Activated T-helper 1 cell treated with anti-CD3 and anti-CD28 coated beads, Interleukin-12 subunit alpha, Interleukin-12 subunit beta, Interleukin-2, Interleukin-4 antibody, amounts not matched to agents 30 ng/mL and 10 ng/mL and 1 ng/mL, durations not matched to agents 14 hours and 24 hours and 36 hours (primary cell): ENCODE results near the gene MTRR. TPM values are rescaled to one million over a fixed set of nuclear protein-coding genes. Genes with fewer than 3 reads are reported as not detected.

ENCODE experiments used
- DNase-seq: peaks from one replicate; pipeline ENCODE4 v3.0.0; 2021; ENCODE audit warnings: low spot score
- H3K27ac Mint-ChIP-seq: one replicate; pipeline ENCODE4 v1.8.0; 2021; ENCODE audit warnings: mild to moderate bottlenecking, mixed read lengths
- H3K27me3 Mint-ChIP-seq: one replicate; pipeline ENCODE4 v1.8.0; 2022; ENCODE audit warnings: mild to moderate bottlenecking, moderate library complexity, mixed read lengths; ENCODE audit not compliant: insufficient read depth
- H3K36me3 Mint-ChIP-seq: one replicate; pipeline ENCODE4 v1.8.0; 2021; ENCODE audit warnings: low read depth, mixed read lengths
- H3K4me1 Mint-ChIP-seq: one replicate; pipeline ENCODE4 v1.8.0; 2021; ENCODE audit warnings: low read depth, mixed read lengths
- H3K4me3 Mint-ChIP-seq: one replicate; pipeline ENCODE4 v1.8.0; 2021; ENCODE audit warnings: mild to moderate bottlenecking, moderate library complexity, mixed read lengths
- H3K9me3 Mint-ChIP-seq: one replicate; pipeline ENCODE4 v1.8.0; 2021; ENCODE audit warnings: mixed read lengths
- intact Hi-C: fragments of 100-400 bp; cut with micrococcal nuclease; formaldehyde crosslinking; loops from one replicate; pipeline ENCODE4 v1.15.1; 2024
- total RNA-seq: library from RNA; stranded (reverse); gene quantifications from 2 replicates; pipeline ENCODE4 v1.2.3, GENCODE V29; 2022

Gene MTRR
- total RNA-seq, 1 donor from 2014 or later, result 83.0 TPM

DNA sequence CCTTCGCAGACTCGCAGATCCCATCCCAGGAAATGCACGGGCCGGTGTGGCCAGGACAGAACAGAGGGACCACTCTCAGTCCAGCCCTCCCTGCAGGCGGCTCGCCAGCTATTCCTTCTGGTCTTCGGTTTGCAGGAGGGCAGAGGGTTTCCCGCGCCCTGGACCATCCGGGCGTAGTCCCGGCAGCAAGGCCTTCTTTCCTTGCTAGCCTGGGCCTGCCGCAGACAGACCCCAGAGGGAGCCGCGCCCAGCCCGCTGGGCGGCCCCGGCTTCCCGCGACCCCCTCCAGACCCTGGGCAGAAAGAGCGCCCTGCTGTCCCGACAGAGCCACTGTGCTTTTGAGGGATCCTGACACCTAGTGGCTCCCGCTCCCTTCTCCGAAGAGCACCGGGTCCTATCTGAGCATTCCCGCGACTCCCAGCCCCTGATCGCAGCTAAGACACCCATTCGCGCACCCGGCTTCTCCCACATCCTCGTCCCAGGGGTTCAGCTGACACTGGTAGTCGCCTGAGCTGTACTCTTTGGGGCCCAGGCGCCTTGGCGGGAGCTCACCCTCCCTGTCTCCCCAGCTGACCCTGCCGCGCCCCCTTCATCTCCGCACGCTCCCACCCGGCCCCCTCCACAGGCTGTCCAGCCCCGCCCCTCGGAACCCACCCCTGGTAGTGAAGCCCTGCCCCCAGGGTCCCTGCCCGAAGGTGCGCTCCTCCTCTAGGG is 19.1 kb upstream of the MTRR start:
- Mint-ChIP-seq H3K9me3 (peaks cover 4% of the 10 kb centered on the region), H3K27ac (no peak overlapping the region), H3K27me3 (peaks cover 28% of the 10 kb centered on the region), H3K4me3 (peak overlapping the region; percentile 57), H3K4me1 (peaks cover 18% of the 10 kb centered on the region), H3K36me3 (peaks cover 2% of the 10 kb centered on the region)
- no peak for DNase-seq
- intact Hi-C loops, result no loop called here

- H3K36me3 Mint-ChIP-seq, result peaks cover 2% of the 10 kb centered on the region
- H3K9me3 Mint-ChIP-seq, result peaks cover 4% of the 10 kb centered on the region
- DNase-seq, result no peak
- H3K27me3 Mint-ChIP-seq, result peaks cover 27% of the 10 kb centered on the region
- H3K4me3 Mint-ChIP-seq, result peak within 1 kb of the TSS; percentile 76
- no peak within 1 kb of the TSS for H3K27ac Mint-ChIP-seq
- intact Hi-C loops, result no loop called here
- peaks cover 18% of the 10 kb centered on the region for H3K4me1 Mint-ChIP-seq
Measured at GRCh38 chr5:7850395-7851239, 18.3 kb upstream of the MTRR start, which contains the start of gene CFAP90. Gene CFAP90 (minus strand): TSS chr5:7851133. CDS start chr5:7851021, 112 bp downstream.

GRCh38 chr5:7851240-7851592 is 17.7 kb upstream of the MTRR start:
- intact Hi-C loops, result no loop called here
- Mint-ChIP-seq H3K36me3 (peaks cover 2% of the 10 kb centered on the region), H3K27ac (no peak overlapping the region), H3K4me1 (peaks cover 18% of the 10 kb centered on the region), H3K4me3 (peak overlapping the region; percentile 76), H3K9me3 (peaks cover 4% of the 10 kb centered on the region), H3K27me3 (peaks cover 27% of the 10 kb centered on the region)
- no peak for DNase-seq

GRCh38 chr5:7851617-7852289 is 17.2 kb upstream of the MTRR start:
- Mint-ChIP-seq H3K9me3 (peaks cover 4% of the 10 kb centered on the region), H3K4me3 (peak overlapping the region; percentile 76), H3K36me3 (peaks cover 2% of the 10 kb centered on the region), H3K4me1 (peaks cover 18% of the 10 kb centered on the region), H3K27me3 (peaks cover 25% of the 10 kb centered on the region), H3K27ac (no peak overlapping the region)
- no peak for DNase-seq
- intact Hi-C loops, result no loop called here

- Mint-ChIP-seq H3K27me3 (peaks cover 24% of the 10 kb centered on the region), H3K4me1 (peaks cover 20% of the 10 kb centered on the region), H3K4me3 (no peak overlapping the region), H3K36me3 (peaks cover 3% of the 10 kb centered on the region), H3K9me3 (peaks cover 4% of the 10 kb centered on the region), H3K27ac (no peak overlapping the region)
- intact Hi-C loops, result no loop called here
- no peak for DNase-seq
Measured at GRCh38 chr5:7852542-7852941, 16.4 kb upstream of the MTRR start.

GRCh38 chr5:7852988-7853387 is 16.0 kb upstream of the MTRR start:
- DNase-seq, result no peak
- Mint-ChIP-seq H3K27ac (no peak overlapping the region), H3K4me3 (no peak overlapping the region), H3K27me3 (peaks cover 22% of the 10 kb centered on the region), H3K4me1 (peaks cover 25% of the 10 kb centered on the region), H3K9me3 (peaks cover 4% of the 10 kb centered on the region), H3K36me3 (peaks cover 6% of the 10 kb centered on the region)
- intact Hi-C loops, result no loop called here

- Mint-ChIP-seq H3K36me3 (peaks cover 19% of the 10 kb centered on the region), H3K9me3 (peaks cover 4% of the 10 kb centered on the region), H3K27me3 (peaks cover 5% of the 10 kb centered on the region), H3K4me3 (no peak overlapping the region), H3K27ac (no peak overlapping the region), H3K4me1 (peaks cover 35% of the 10 kb centered on the region)
- no peak for DNase-seq
- intact Hi-C loops, result loop anchor here (2.0 to 5.0 kb wide), 2 partner anchors 98 to 595 kb away; no protein-coding TSS in a partner anchor
Measured at GRCh38 chr5:7855611-7856010, 13.3 kb upstream of the MTRR start.

DNA sequence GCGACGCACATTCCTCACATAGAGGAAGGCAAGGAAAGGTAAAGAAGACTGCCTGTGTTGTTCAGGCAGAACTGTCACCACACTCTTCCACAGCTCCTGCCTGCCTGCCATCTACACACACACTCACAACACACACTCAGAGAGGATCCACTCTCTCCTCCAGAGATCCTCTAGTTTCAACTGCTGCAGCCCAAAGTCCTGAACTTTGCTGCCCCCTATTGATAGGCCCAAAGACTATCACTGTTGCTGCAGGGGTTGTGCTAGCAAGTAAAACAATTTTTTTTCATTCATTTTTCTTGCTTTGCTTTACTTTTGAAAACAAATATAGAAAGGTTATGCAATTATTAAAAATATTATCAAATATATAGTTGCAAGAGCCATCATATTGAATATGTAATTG is 12.1 kb upstream of the MTRR start:
- Mint-ChIP-seq H3K4me1 (peaks cover 26% of the 10 kb centered on the region), H3K36me3 (peaks cover 24% of the 10 kb centered on the region), H3K27me3 (no peaks in the 10 kb centered on the region), H3K9me3 (peaks cover 4% of the 10 kb centered on the region), H3K27ac (no peak overlapping the region), H3K4me3 (no peak overlapping the region)
- intact Hi-C loops, result loop anchor here (2.0 to 5.0 kb wide), 2 partner anchors 100 to 596 kb away; no protein-coding TSS in a partner anchor
- DNase-seq, result no peak

DNA sequence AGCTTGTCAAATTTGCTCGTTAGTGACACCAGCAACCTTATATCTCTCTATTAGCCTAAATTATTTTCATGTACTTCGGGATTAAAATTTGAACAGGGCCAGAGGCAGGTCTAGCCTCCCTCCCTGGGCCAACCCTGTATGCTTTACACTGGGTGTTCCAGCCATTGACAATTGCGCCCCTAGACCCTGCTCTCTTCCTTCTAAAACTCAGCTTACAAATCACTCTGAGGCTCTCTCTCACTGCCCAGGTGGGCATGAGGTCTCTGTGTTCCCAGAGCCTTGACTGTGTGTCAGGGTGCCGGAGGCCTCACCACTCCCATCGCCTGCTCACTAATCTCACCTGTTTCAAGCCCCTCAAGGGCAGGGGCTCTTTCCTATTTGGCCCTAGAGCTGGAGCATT is 11.6 kb upstream of the MTRR start:
- peak overlapping the region; percentile 79 for H3K27ac Mint-ChIP-seq
- peaks cover 21% of the 10 kb centered on the region for H3K4me1 Mint-ChIP-seq
- intact Hi-C loops, result loop anchor here (2.0 to 5.0 kb wide), 2 partner anchors 100 to 597 kb away; no protein-coding TSS in a partner anchor

GRCh38 chr5:7857926-7858632 is 10.9 kb upstream of the MTRR start:
- peaks cover 2% of the 10 kb centered on the region for H3K9me3 Mint-ChIP-seq
- no peak for DNase-seq
- H3K4me3 Mint-ChIP-seq, result peak overlapping the region; percentile 45

More for the DNA sequence above, 11.6 kb upstream of the MTRR start:
- peaks cover 4% of the 10 kb centered on the region for H3K9me3 Mint-ChIP-seq
- H3K4me3 Mint-ChIP-seq, result no peak overlapping the region
- DNase-seq, result no peak
- H3K27me3 Mint-ChIP-seq, result no peaks in the 10 kb centered on the region
- H3K36me3 Mint-ChIP-seq, result peaks cover 26% of the 10 kb centered on the region

DNA sequence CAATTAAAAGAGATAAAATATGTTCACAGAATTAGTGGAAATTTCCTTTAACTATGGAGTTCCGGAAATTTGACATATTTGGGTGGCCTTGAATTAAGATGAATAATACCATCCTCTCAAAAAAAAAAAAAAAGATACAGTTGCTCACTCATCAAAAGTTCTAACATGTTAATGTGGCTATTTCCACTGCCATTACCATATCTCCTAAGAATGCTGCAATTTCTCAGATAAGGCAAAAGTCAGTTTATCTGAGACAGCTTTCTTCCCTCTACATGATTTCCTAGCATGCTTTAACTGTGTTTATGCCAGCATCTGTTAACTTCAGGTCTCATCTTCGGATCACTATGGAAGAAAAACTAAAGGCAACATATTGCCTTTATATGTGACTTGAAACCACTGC is 2.8 kb upstream of the MTRR start:
- intact Hi-C loops, result loop anchor here (5.0 kb wide), 3 partner anchors 1154 to 1489 kb away; partner anchors contain the start of genes MED10, NSUN2, SRD5A1 and TENT4A
- Mint-ChIP-seq H3K36me3 (peaks cover 47% of the 10 kb centered on the region), H3K9me3 (no peaks in the 10 kb centered on the region), H3K27ac (no peak overlapping the region), H3K27me3 (no peaks in the 10 kb centered on the region), H3K4me1 (peaks cover 47% of the 10 kb centered on the region), H3K4me3 (no peak overlapping the region)
- DNase-seq, result no peak

More at GRCh38 chr5:7857926-7858632, 10.9 kb upstream of the MTRR start:
- Mint-ChIP-seq H3K36me3 (peaks cover 32% of the 10 kb centered on the region), H3K27me3 (no peaks in the 10 kb centered on the region), H3K4me1 (peaks cover 17% of the 10 kb centered on the region), H3K27ac (peak overlapping the region; percentile 79)
- intact Hi-C loops, result loop anchor here (1.0 to 5.0 kb wide), 3 partner anchors 10 to 597 kb away; no protein-coding TSS in a partner anchor

GRCh38 chr5:7867260-7867659 is 1.7 kb upstream of the MTRR start:
- H3K27ac Mint-ChIP-seq, result no peak overlapping the region
- intact Hi-C loops, result loop anchor here (5.0 kb wide), 3 partner anchors 1155 to 1490 kb away; partner anchors contain the start of genes MED10, NSUN2, SRD5A1 and TENT4A
- no peaks in the 10 kb centered on the region for H3K9me3 Mint-ChIP-seq
- no peak for DNase-seq
- peaks cover 44% of the 10 kb centered on the region for H3K36me3 Mint-ChIP-seq
- peak overlapping the region; percentile 97 for H3K4me3 Mint-ChIP-seq
- peaks cover 58% of the 10 kb centered on the region for H3K4me1 Mint-ChIP-seq
- H3K27me3 Mint-ChIP-seq, result no peaks in the 10 kb centered on the region
